Measurements from ENCODE around the gene MMP24. TPM values are rescaled to one million over a fixed set of nuclear protein-coding genes. Genes with fewer than 3 reads are reported as not detected.
"Not testable (repeated sequence)": the region's sequence is repeated elsewhere in the genome, so short reads cannot be mapped to it uniquely, and the experiment has no call there.

The MMP24 gene
- total and polyA plus RNA-seq, 4 donors = 0.20 to 1.2 (median 0.57) TPM

DNA sequence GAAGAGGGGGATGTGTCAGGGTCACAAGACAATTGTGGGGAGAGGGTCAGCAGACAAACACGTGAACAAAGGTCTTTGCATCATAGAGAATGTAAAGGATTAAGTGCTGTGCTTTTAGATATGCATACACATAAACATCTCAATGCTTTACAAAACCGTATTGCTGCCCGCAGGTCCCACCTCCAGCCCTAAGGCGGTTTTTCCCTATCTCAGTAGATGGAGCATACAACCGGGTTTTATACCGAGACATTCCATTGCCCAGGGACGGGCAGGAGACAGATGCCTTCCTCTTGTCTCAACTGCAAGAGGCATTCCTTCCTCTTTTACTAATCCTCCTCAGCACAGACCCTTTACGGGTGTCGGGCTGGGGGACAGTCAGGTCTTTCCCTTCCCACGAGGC is 35.8 kb downstream of the MMP24 start:
- 72 to 77% methylated on average over 7 of the region's 10 CpGs for WGBS, 2 donors
- H3K27ac ChIP-seq (ENCODE audit: low read depth in 1 of 2, low read length in 2 of 2); H3K4me3 ChIP-seq (ENCODE audit: low read length in 2 of 2); H3K9me3 ChIP-seq (ENCODE audit: control insufficient read depth, low read length); H3K27me3 ChIP-seq (ENCODE audit: control insufficient read depth in 1 of 2, insufficient read depth in 2 of 2, low read length in 1 of 2); H3K4me1 ChIP-seq (ENCODE audit: control insufficient read depth in 1 of 2, insufficient read depth in 2 of 2, low read length in 2 of 2); H3K36me3 ChIP-seq (ENCODE audit: control insufficient read depth in 1 of 2, insufficient read depth in 2 of 2, low read length in 1 of 2); DNase-seq; ATAC-seq (ENCODE audit: low FRiP score): not testable (repeated sequence)
- intact Hi-C loops (cut with DNase I) = loop anchor here in 1 of 2 donors (10.0 kb wide), 1 partner anchor 58 kb away; no protein-coding TSS in a partner anchor

DNA sequence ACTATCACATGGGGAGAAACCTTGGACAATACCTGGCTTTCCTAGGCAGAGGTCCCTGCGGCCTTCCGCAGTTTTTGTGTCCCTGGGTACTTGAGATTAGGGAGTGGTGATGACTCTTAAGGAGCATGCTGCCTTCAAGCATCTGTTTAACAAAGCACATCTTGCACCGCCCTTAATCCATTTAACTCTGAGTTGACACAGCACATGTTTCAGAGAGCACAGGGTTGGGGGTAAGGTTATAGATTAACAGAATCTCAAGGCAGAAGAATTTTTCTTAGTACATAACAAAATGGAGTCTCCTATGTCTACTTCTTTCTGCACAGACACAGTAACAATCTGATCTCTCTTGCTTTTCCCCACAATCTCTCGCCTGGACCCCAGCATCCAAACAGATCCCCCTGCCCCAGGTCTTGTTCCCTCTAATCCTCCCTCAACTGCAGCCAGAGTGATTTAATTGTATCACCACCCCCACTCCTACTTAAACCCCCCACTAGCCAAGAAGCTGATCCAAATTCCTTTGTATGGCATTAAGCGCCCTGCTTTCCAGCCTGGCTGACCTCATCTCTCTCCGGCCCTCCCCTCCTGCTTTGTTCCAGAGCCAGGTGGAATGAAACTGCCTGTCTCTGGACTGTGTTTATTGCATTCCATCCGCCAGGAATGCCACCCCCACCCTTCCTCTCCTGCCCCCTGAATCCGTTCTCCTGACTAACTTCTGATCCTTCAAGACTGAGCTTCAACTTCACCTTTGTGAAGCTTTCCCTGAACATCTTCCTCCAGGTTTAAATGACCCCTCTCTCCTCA is 36.4 kb downstream of the MMP24 start:
- H3K9me3 ChIP-seq (ENCODE audit: control insufficient read depth, low read length); H3K36me3 ChIP-seq (ENCODE audit: control insufficient read depth in 1 of 2, insufficient read depth in 2 of 2, low read length in 1 of 2); H3K4me3 ChIP-seq (ENCODE audit: low read length in 2 of 2); H3K4me1 ChIP-seq (ENCODE audit: control insufficient read depth in 1 of 2, insufficient read depth in 2 of 2, low read length in 2 of 2); DNase-seq; H3K27me3 ChIP-seq (ENCODE audit: control insufficient read depth in 1 of 2, insufficient read depth in 2 of 2, low read length in 1 of 2): not testable (repeated sequence)
- peak overlapping the region; percentile 18 to 64 for H3K27ac ChIP-seq (ENCODE audit: low read depth in 1 of 2, low read length in 2 of 2)
- intact Hi-C loops (cut with DNase I) = loop anchor here in 1 of 2 donors (10.0 kb wide), 1 partner anchor 58 kb away; no protein-coding TSS in a partner anchor
- peak; percentile 44 for ATAC-seq (ENCODE audit: low FRiP score)
- 8 to 11% methylated on average over 5 of the region's 8 CpGs for WGBS, 2 donors

DNA sequence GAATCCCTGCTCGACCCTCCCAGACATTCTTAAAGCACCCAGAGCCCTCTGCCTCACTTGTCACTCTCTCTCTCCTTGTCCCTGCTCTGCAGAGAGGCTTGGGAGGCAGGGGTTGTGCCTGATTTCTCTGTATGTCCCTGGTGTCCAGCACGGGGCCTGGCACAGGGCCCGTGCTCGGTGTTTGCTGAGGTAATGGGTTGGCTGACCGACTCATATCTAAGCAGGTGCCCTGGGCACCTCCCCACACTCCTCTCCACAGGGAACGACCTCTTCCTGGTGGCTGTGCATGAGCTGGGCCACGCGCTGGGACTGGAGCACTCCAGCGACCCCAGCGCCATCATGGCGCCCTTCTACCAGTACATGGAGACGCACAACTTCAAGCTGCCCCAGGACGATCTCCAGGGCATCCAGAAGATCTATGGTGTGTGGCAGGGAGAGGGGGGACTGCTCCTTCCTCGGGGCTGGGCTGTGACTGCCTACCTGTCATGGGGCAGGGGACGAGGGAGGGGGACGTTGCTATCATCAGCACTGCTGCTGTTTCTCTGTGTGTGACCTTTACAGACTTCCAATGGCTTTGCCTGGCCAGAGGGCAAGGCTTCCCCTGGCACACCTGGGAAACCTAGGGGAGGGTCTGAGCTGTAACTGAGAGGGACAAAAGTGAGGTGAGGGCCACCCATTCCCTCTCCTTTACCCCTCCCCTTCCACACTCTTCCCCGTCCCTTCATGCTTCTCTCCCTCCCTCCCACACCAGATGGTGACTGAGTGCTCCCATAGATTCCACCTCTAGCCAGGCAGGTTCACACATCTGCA is 37.2 kb downstream of the MMP24 start:
- Histone ChIP-seq H3K27ac (ENCODE audit: low read depth in 1 of 2, low read length in 2 of 2) (peak overlapping the region; percentile 18 to 64), H3K4me3 (ENCODE audit: low read length in 2 of 2) (no peak overlapping the region), H3K27me3 (ENCODE audit: control insufficient read depth in 1 of 2, insufficient read depth in 2 of 2, low read length in 1 of 2) (no peaks in the 10 kb centered on the region), H3K4me1 (ENCODE audit: control insufficient read depth in 1 of 2, insufficient read depth in 2 of 2, low read length in 2 of 2) (peaks cover 0 to 2% of the 10 kb centered on the region in 2 donors), H3K9me3 (ENCODE audit: control insufficient read depth, low read length) (no peaks in the 10 kb centered on the region), H3K36me3 (ENCODE audit: control insufficient read depth in 1 of 2, insufficient read depth in 2 of 2, low read length in 1 of 2) (peaks cover 0 to 5% of the 10 kb centered on the region in 2 donors)
- 55 to 61% methylated on average over 16 to 17 of the region's 17 CpGs for WGBS, 2 donors
- ATAC-seq (ENCODE audit: low FRiP score) (no peak), DNase-seq (no peak)
- intact Hi-C loops (cut with DNase I) = loop anchor here in 1 of 2 donors (10.0 kb wide), 1 partner anchor 59 kb away; no protein-coding TSS in a partner anchor

DNA sequence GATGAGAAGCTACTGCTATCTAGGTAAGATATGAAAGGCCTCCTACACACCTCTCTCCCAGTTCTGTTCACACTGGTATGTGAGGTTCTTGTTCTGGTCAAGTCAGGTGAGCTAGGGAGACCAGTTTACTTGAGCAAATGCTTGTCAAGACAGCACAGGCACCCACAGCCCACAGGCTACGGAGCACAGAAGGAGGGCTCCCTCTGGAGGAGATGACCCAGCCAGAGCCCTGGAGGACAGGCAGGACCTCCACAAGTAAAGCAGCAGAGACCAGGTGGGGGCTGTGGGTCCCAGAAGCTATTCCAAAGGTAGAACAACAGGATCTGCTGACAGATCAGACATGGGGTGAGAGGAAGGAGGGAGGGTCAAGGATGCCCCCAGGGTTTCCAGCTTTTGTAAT is 38.3 kb downstream of the MMP24 start:
- no peak for ATAC-seq (ENCODE audit: low FRiP score)
- intact Hi-C loops (cut with DNase I) = loop anchor here in 1 of 2 donors (10.0 kb wide), 1 partner anchor 60 kb away; no protein-coding TSS in a partner anchor

DNA sequence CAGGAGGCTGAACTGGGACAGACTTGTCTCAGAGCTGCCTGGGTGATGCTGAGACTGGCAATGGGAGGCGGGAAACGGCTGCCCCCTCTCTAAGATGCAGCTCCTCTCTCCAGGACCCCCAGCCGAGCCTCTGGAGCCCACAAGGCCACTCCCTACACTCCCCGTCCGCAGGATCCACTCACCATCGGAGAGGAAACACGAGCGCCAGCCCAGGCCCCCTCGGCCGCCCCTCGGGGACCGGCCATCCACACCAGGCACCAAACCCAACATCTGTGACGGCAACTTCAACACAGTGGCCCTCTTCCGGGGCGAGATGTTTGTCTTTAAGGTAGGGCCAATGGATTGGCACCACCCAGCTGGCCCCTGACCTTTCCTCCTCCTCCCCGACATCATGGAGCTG is 40.6 kb downstream of the MMP24 start:
- no peak overlapping the region for H3K27ac ChIP-seq (ENCODE audit: low read depth in 1 of 2, low read length in 2 of 2)
- DNase-seq = no peak
- H3K4me1 ChIP-seq (ENCODE audit: control insufficient read depth in 1 of 2, insufficient read depth in 2 of 2, low read length in 2 of 2) = no peaks in the 10 kb centered on the region
- no peak overlapping the region for H3K4me3 ChIP-seq (ENCODE audit: low read length in 2 of 2)
- WGBS, 2 donors = 87 to 90% methylated on average over 16 of the region's 16 CpGs
- no peaks in the 10 kb centered on the region for H3K27me3 ChIP-seq (ENCODE audit: control insufficient read depth in 1 of 2, insufficient read depth in 2 of 2, low read length in 1 of 2)
- H3K9me3 ChIP-seq (ENCODE audit: control insufficient read depth, low read length) = no peaks in the 10 kb centered on the region
- no peak for ATAC-seq (ENCODE audit: low FRiP score)
- intact Hi-C loops (cut with DNase I) = loop anchor here in 1 of 2 donors (10.0 kb wide), 1 partner anchor 62 kb away; no protein-coding TSS in a partner anchor
- peaks cover 0 to 5% of the 10 kb centered on the region in 2 donors for H3K36me3 ChIP-seq (ENCODE audit: control insufficient read depth in 1 of 2, insufficient read depth in 2 of 2, low read length in 1 of 2)

More for the DNA sequence above, 38.3 kb downstream of the MMP24 start:
- no peak for DNase-seq
- H3K4me3 ChIP-seq (ENCODE audit: low read length in 2 of 2) = no peak overlapping the region
- H3K27me3 ChIP-seq (ENCODE audit: control insufficient read depth in 1 of 2, insufficient read depth in 2 of 2, low read length in 1 of 2) = no peaks in the 10 kb centered on the region
- H3K4me1 ChIP-seq (ENCODE audit: control insufficient read depth in 1 of 2, insufficient read depth in 2 of 2, low read length in 2 of 2) = no peaks in the 10 kb centered on the region
- no peaks in the 10 kb centered on the region for H3K9me3 ChIP-seq (ENCODE audit: control insufficient read depth, low read length)
- 25 to 41% methylated on average over 1 of the region's 1 CpG for WGBS, 2 donors
- H3K36me3 ChIP-seq (ENCODE audit: control insufficient read depth in 1 of 2, insufficient read depth in 2 of 2, low read length in 1 of 2) = peaks cover 0 to 5% of the 10 kb centered on the region in 2 donors
- H3K27ac ChIP-seq (ENCODE audit: low read depth in 1 of 2, low read length in 2 of 2) = no peak overlapping the region

DNA sequence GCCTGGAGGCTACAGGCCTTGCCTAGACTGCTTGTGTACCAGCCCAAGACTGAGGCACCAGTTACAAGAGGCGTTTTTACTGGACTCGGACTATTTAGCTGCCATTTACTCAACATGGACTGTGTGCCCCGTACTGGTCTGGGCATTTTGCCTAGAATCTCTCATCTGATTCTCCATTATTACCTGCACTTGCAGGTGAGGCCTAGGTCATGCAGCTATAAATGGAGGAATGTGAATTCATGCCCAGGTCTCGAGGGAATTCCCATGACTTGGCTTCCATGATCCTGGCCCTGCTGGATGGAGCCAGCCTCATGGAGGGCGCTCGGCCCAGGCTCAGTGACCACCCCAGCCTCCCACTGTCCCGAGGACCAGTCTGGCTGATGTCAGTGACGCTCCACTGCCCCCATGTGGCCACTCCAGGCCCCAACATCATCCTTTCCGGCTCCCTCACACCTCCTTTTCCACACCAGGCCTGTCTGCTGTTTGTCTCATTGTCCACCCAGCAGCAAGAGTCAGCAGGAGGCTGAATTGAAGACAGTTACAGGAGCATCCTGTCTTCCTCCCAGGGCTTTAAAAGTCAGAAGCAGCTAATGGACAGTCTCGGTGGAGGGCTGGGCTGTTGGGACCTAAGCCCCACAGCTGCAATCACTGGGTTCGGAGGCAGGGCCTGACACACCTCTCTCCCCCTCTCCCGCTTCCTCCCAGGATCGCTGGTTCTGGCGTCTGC is 42.7 kb downstream of the MMP24 start:
- peaks cover 0 to 5% of the 10 kb centered on the region in 2 donors for H3K36me3 ChIP-seq (ENCODE audit: control insufficient read depth in 1 of 2, insufficient read depth in 2 of 2, low read length in 1 of 2)
- intact Hi-C loops (cut with DNase I) = loop anchor here in 1 of 2 donors (10.0 kb wide), 1 partner anchor 64 kb away; no protein-coding TSS in a partner anchor
- H3K9me3 ChIP-seq (ENCODE audit: control insufficient read depth, low read length) = no peaks in the 10 kb centered on the region
- H3K4me1 ChIP-seq (ENCODE audit: control insufficient read depth in 1 of 2, insufficient read depth in 2 of 2, low read length in 2 of 2) = no peaks in the 10 kb centered on the region
- DNase-seq = peak in 1 of 2 donors; percentile 89
- peak; percentile 81 for ATAC-seq (ENCODE audit: low FRiP score)
- 43 to 44% methylated on average over 14 of the region's 14 CpGs for whole genome bisulfite sequencing, 2 donors
- H3K27me3 ChIP-seq (ENCODE audit: control insufficient read depth in 1 of 2, insufficient read depth in 2 of 2, low read length in 1 of 2) = no peaks in the 10 kb centered on the region
- H3K4me3 ChIP-seq (ENCODE audit: low read length in 2 of 2) = no peak overlapping the region
- H3K27ac ChIP-seq (ENCODE audit: low read depth in 1 of 2, low read length in 2 of 2) = no peak overlapping the region

DNA sequence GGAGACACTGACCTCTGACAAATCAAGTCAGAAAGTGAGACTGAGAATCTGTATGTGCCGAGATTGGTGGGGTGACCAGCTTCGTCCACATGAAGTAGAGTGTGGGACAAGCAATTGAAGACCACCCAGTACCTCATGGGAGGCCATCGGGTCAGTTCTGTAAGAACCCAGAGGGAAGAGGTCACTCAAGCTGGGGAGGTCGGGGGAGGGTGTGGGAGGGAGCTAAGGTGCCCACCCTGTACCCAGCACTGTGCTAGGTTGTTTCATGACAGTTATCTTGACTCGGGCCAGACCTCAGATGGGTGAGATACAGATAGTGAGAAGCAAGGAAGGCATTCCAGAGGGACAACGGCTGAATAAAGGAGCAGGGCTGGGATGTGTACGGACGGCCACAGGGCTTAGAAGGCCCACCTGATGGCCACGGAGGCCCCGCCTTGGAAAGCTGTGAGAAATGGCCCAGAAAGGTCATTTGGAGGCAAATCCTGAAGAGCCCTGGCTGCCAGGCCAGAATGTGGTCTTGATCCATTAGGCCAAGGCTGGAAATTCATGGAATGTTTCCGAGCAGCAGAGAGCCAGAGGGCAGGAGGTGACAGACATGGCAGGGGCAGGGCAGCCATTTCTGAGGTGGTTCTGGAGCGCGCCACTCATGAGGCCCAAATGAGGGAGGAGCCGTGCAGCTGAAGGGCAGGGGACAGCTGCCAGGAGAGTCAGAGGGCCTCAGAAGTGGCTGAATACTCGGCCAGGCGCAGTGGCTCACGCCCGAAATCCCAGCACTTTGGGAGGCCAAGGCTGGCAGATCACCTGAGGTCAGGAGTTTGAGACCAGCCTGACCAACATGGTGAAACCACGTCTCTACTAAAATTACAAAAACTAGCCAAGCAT is 43.8 kb downstream of the MMP24 start:
- Histone ChIP-seq H3K4me1 (ENCODE audit: control insufficient read depth in 1 of 2, insufficient read depth in 2 of 2, low read length in 2 of 2) (no peaks in the 10 kb centered on the region), H3K4me3 (ENCODE audit: low read length in 2 of 2) (no peak overlapping the region), H3K27me3 (ENCODE audit: control insufficient read depth in 1 of 2, insufficient read depth in 2 of 2, low read length in 1 of 2) (no peaks in the 10 kb centered on the region), H3K36me3 (ENCODE audit: control insufficient read depth in 1 of 2, insufficient read depth in 2 of 2, low read length in 1 of 2) (peaks cover 0 to 5% of the 10 kb centered on the region in 2 donors), H3K9me3 (ENCODE audit: control insufficient read depth, low read length) (no peaks in the 10 kb centered on the region), H3K27ac (ENCODE audit: low read depth in 1 of 2, low read length in 2 of 2) (no peak overlapping the region)
- intact Hi-C loops (cut with DNase I) = loop anchor here in 1 of 2 donors (10.0 kb wide), 1 partner anchor 175 kb away; the partner anchor contains the start of gene TRPC4AP
- DNase-seq (no peak), ATAC-seq (ENCODE audit: low FRiP score) (no peak)
- WGBS, 2 donors = 86 to 87% methylated on average over 19 of the region's 19 CpGs
